GM21390 (cell line): Measurements from ENCODE around the gene FAM9B.

Experiments used
- ATAC-seq: cut with Tn5 transposase; IDR thresholded peaks from one replicate; pipeline ENCODE4 v1.9.1; 2021; ENCODE audit not compliant: unreplicated experiment

FAM9B gene

GRCh38 chrX:8981723-8982122 lies 52.2 kb downstream of the FAM9B start:
- no peak for ATAC-seq

DNA sequence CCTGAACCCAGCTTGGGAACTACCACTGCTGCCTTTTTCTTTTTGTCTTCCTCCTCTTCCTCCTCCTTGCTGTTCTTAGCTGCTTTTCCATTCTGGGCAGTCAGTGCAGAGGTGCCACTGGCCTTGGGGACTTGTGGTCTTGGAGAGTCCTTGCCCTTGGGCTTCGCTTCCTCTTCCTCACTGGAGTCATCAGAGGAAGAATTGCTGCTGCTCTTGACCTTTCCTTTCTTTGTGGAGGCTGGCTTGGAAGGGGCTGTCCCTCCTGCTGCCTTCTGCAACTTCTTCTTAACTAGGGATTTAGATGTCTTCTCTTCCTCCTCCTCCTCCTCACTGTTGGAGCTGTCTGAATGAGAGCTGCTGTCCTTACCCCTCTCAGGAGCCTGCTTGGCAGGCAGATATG lies 53.2 kb downstream of the FAM9B start:
- no peak for ATAC-seq
